HepG2 (cell line): ENCODE results near the gene INAFM2. TPM values are rescaled to one million over a fixed set of nuclear protein-coding genes. Genes with fewer than 3 reads are reported as not detected.

Source experiments
- ATAC-seq: fragments of 200-7000 bp; cut with Tn5 transposase; 3 replicates; pipeline ENCODE4 v1.9.1; 2020; ENCODE audit warnings: mild to moderate bottlenecking, moderate library complexity
- BruUV-seq: library from RNA; stranded (reverse); fragments of 400-500 nt; replicated peaks from 2 replicates; lab custom pipeline; 2021; lab: Mats Ljungman, UMichigan
- CTCF ChIA-PET: fragments of 300-600 bp; formaldehyde crosslinking; extraction: SDS; loops from one replicate; lab custom pipeline; 2021; ENCODE audit warnings: low total read pairs, inconsistent platforms, low intra/inter-chr PET ratio; lab: Yijun Ruan, JAX
- POLR2A ChIA-PET: fragments of 350-600 bp; sonication (Branson Sonifier 250); formaldehyde crosslinking; loops from one replicate; lab custom pipeline; 2020; ENCODE audit warnings: antibody characterized with exemption, inconsistent platforms; lab: Yijun Ruan, JAX
- DNase-seq: peaks from one replicate; pipeline ENCODE4 v3.0.0-alpha.2; 2015; ENCODE audit warnings: low spot score
- FAIRE-seq: peaks from 3 replicates; lab custom pipeline; 2011; peaks lifted over from hg19 to GRCh38; lab: Jason Lieb, UNC
- H2AFZ ChIP-seq: one replicate; pipeline ENCODE4 v1.6.1; 2011; ENCODE audit warnings: low read length, inconsistent platforms
- H3K27ac ChIP-seq: fragments of 300-600 bp; 3 replicates; pipeline ENCODE4 v1.8.0; 2011; ENCODE audit warnings: mixed run types, mild to moderate bottlenecking, mixed read lengths, low read length, inconsistent platforms; ENCODE audit not compliant: insufficient read depth; ENCODE audit errors: extremely low read length
- H3K27me3 ChIP-seq, 2 experiments: fragments of 200-600 bp in 1 of 2; 2 replicates in 1 of 2; 3 replicates in 1 of 2; pipeline versions ENCODE4 v1.6.0 to v1.8.0; 2011; ENCODE audit warnings: low read length in 2 of 2, mild to moderate bottlenecking in 2 of 2, moderate library complexity in 2 of 2, inconsistent platforms in 1 of 2; ENCODE audit not compliant: insufficient read depth in 2 of 2, control insufficient read depth in 1 of 2
- H3K36me3 ChIP-seq, 2 experiments: fragments of 200-600 bp in 1 of 2; replicated peaks in 1 of 2; 2 replicates in 1 of 2; 3 replicates in 1 of 2; pipeline versions ENCODE4 v1.5.1 to v1.8.0; 2011; ENCODE audit warnings: low read length in 2 of 2, inconsistent platforms in 1 of 2; ENCODE audit not compliant: insufficient read depth in 2 of 2, control insufficient read depth in 1 of 2
- H3K4me1 ChIP-seq: 2 replicates; pipeline ENCODE4 v1.5.1; 2012; ENCODE audit warnings: low read length, inconsistent platforms; ENCODE audit not compliant: insufficient read depth
- H3K4me2 ChIP-seq: 2 replicates; pipeline ENCODE4 v1.6.0; 2011; ENCODE audit warnings: low read depth, low read length, inconsistent platforms
- H3K4me3 ChIP-seq, 3 experiments: fragments of 200-600 bp in 1 of 3; sonication (generic), shearing (Covaris generic) in 1 of 3; replicated peaks in 1 of 3; 2 replicates each; pipeline ENCODE4 v1.5.1; 2011 to 2016; ENCODE audit warnings: low read length in 3 of 3, inconsistent platforms in 2 of 3, low read depth in 2 of 3, mild to moderate bottlenecking in 2 of 3, control low read depth in 1 of 3, mixed read lengths in 1 of 3; ENCODE audit not compliant: insufficient read depth in 1 of 3
- H3K79me2 ChIP-seq: one replicate; pipeline ENCODE4 v1.6.1; 2011; ENCODE audit warnings: low read length, inconsistent platforms; ENCODE audit not compliant: insufficient read depth
- H3K9ac ChIP-seq: 2 replicates; pipeline ENCODE4 v1.6.0; 2011; ENCODE audit warnings: mild to moderate bottlenecking, low read depth, low read length, inconsistent platforms; ENCODE audit not compliant: insufficient read depth
- H3K9me3 ChIP-seq: 2 replicates; pipeline ENCODE4 v1.5.1; 2012; ENCODE audit warnings: mild to moderate bottlenecking, low read length
- H4K20me1 ChIP-seq: 2 replicates; pipeline ENCODE4 v1.6.0; 2011; ENCODE audit warnings: inconsistent platforms, mild to moderate bottlenecking, low read length, moderate library complexity; ENCODE audit not compliant: insufficient read depth
- ATF6 ChIP-seq: sonication (generic); formaldehyde crosslinking; conservative IDR thresholded peaks from 2 replicates; pipeline ENCODE4 v1.4.0; 2020; ENCODE audit warnings: missing genetic modification reagents
- EP300 ChIP-seq, 3 experiments: sonication (generic) in 1 of 3; formaldehyde crosslinking in 1 of 3; IDR thresholded peaks; 2 replicates each; pipeline versions ENCODE4 v1.5.1 to v1.6.1; 2011 to 2020; ENCODE audit warnings: low read depth in 2 of 3, low read length in 2 of 3, borderline replicate concordance in 1 of 3, improper control_type of control experiment in 1 of 3, mild to moderate bottlenecking in 1 of 3, missing genetic modification reagents in 1 of 3, moderate library complexity in 1 of 3
- HNF4A ChIP-seq: sonication (generic); formaldehyde crosslinking; IDR thresholded peaks from 2 replicates; pipeline ENCODE4 v1.4.0; 2020; ENCODE audit warnings: missing genetic modification reagents
- HNRNPH1 ChIP-seq: fragments of 200-400 bp; formaldehyde crosslinking; optimal IDR thresholded peaks from 2 replicates; pipeline ENCODE3; 2017; ENCODE audit warnings: mild to moderate bottlenecking, low read depth, low read length
- HOMEZ ChIP-seq: IDR thresholded peaks from 2 replicates; pipeline ENCODE4 v1.6.1; 2016; ENCODE audit warnings: low read depth
- KLF13 ChIP-seq: sonication (generic); formaldehyde crosslinking; IDR thresholded peaks from 2 replicates; pipeline ENCODE4 v1.4.0; 2020; ENCODE audit warnings: mild to moderate bottlenecking, missing genetic modification reagents
- PAXIP1 ChIP-seq: sonication (generic); formaldehyde crosslinking; conservative IDR thresholded peaks from 2 replicates; pipeline ENCODE4 v1.4.0; 2020; ENCODE audit warnings: mild to moderate bottlenecking, missing genetic modification reagents, moderate library complexity
- PBX3 ChIP-seq: sonication (generic); formaldehyde crosslinking; IDR thresholded peaks from 2 replicates; pipeline ENCODE4 v1.8.1; 2023; ENCODE audit warnings: missing genetic modification reagents, inconsistent platforms, borderline replicate concordance
- SKIL ChIP-seq: sonication (generic); formaldehyde crosslinking; IDR thresholded peaks from 2 replicates; pipeline ENCODE4 v1.8.0; 2022; ENCODE audit warnings: missing genetic modification reagents, mild to moderate bottlenecking, moderate library complexity, borderline replicate concordance
- ZKSCAN5 ChIP-seq: sonication (generic); formaldehyde crosslinking; IDR thresholded peaks from 2 replicates; pipeline ENCODE4 v1.5.1; 2020; ENCODE audit warnings: mild to moderate bottlenecking, missing genetic modification reagents
- ZNF224 ChIP-seq: sonication (generic); formaldehyde crosslinking; IDR thresholded peaks from 2 replicates; pipeline ENCODE4 v1.5.0; 2020; ENCODE audit warnings: mild to moderate bottlenecking, missing genetic modification reagents
- ZNF317 ChIP-seq: sonication (generic); formaldehyde crosslinking; IDR thresholded peaks from 2 replicates; pipeline ENCODE4 v1.5.0; 2020; ENCODE audit warnings: mild to moderate bottlenecking, missing genetic modification reagents
- ZNF724P ChIP-seq: sonication (generic); formaldehyde crosslinking; IDR thresholded peaks from 2 replicates; pipeline ENCODE4 v1.8.0; 2022; ENCODE audit warnings: missing genetic modification reagents, borderline replicate concordance
- WGBS: methylation state at CpG from one replicate; pipeline ENCODE4 v1.1.6; 2017; ENCODE audit warnings: low lambda C conversion rate; 5-methylcytosine and 5-hydroxymethylcytosine counted together
- in situ Hi-C: cut with HindIII; loops from 2 replicates; pipeline ENCODE4 v1.10.0; 2017; ENCODE audit warnings: low pct_unique_long_range_greater_than_20kb; ENCODE audit not compliant: extremely low pct_ligation_motif_present
- intact Hi-C: fragments of 100-400 bp; cut with micrococcal nuclease; formaldehyde crosslinking; loops from one replicate; pipeline ENCODE4 v1.10.0; 2022; ENCODE audit not compliant: unreplicated experiment
- polyA plus RNA-seq, 8 experiments: library from polyadenylated mRNA; depleted of rRNA in 3 of 8; stranded (reverse) in 7 of 8; unstranded in 1 of 8; fragments of >200 nt; fragmentation: Illumina TruSeq in 4 of 8; extraction: Trizol in 4 of 8; gene quantifications; 2 replicates each; pipeline versions ENCODE4 v1.2.1 to v1.2.3, GENCODE V29; 2011 to 2016; ENCODE audit warnings: low read depth in 4 of 8, missing spikeins in 1 of 8, mixed read lengths in 1 of 8; ENCODE audit not compliant: insufficient read depth in 1 of 8
- total RNA-seq, 5 experiments: library from RNA; depleted of rRNA; stranded (reverse); fragments of >200 nt; fragmentation: Illumina TruSeq; extraction: Trizol; gene quantifications; 2 replicates each; pipeline ENCODE4 v1.2.3, GENCODE V29; 2016; ENCODE audit warnings: low read depth in 1 of 5

Gene INAFM2
- total and polyA plus RNA-seq, 2 of the 13 experiments (the other 11 are each of a cell fraction or from before 2014, with no cell fraction given): 5.5 to 6.5 TPM

GRCh38 chr15:40365016-40365415 is 41.5 kb downstream of the INAFM2 start:
- in situ Hi-C loops: no loop called here
- no peak for FAIRE-seq
- H3K4me1 ChIP-seq: no peaks in the 10 kb centered on the region
- no peak overlapping the region for H3K9ac ChIP-seq
- no peaks in the 10 kb centered on the region for H3K79me2 ChIP-seq
- 0% methylated on average over 1 of the region's 5 CpGs for WGBS
- H3K4me3 ChIP-seq: no peak overlapping the region
- no peak for ATAC-seq
- H2AFZ ChIP-seq: no peak overlapping the region
- intact Hi-C loops: no loop called here
- H4K20me1 ChIP-seq: no peaks in the 10 kb centered on the region
- DNase-seq: no peak
- H3K4me2 ChIP-seq: no peak overlapping the region
- BruUV-seq: no TSS peak
- no peak overlapping the region for H3K27ac ChIP-seq
- H3K9me3 ChIP-seq: no peaks in the 10 kb centered on the region
- H3K27me3 ChIP-seq: peaks cover 17 to 80% of the 10 kb centered on the region in 2 experiments
- CTCF ChIA-PET: no interaction called here
- POLR2A ChIA-PET: interaction anchor here (4.4 kb wide), 1 partner anchor 40 kb away, joined by 16 read pairs; the partner anchor contains the start of gene IVD
- H3K36me3 ChIP-seq: no peaks in the 10 kb centered on the region
- TF ChIP-seq ZKSCAN5 (CRISPR knock-in tag) (no peak), ATF6 (CRISPR knock-in tag) (no peak), KLF13 (CRISPR knock-in tag) (no peak), PAXIP1 (no peak), EP300 (IDR thresholded peaks at IDR 0.05; ENCODE audit: low read depth in 2 of 2, low read length in 2 of 2) (no peak), EP300 (CRISPR knock-in tag; IDR thresholded peaks at IDR 0.05; ENCODE audit: borderline replicate concordance) (no peak), HOMEZ (CRISPR knock-in tag) (no peak), HNF4A (CRISPR knock-in tag) (no peak), SKIL (CRISPR knock-in tag) (no peak), ZNF724P (no peak), HNRNPH1 (no peak), ZNF224 (CRISPR knock-in tag) (no peak), PBX3 (CRISPR knock-in tag) (no peak), ZNF317 (no peak)
